Eye (tissue), 1 donor: Measurements from ENCODE around the gene MEGF10.

ENCODE experiments used
- DNase-seq: peaks from one replicate; pipeline ENCODE4 v3.0.0-alpha.2; 2015

Gene MEGF10

DNA sequence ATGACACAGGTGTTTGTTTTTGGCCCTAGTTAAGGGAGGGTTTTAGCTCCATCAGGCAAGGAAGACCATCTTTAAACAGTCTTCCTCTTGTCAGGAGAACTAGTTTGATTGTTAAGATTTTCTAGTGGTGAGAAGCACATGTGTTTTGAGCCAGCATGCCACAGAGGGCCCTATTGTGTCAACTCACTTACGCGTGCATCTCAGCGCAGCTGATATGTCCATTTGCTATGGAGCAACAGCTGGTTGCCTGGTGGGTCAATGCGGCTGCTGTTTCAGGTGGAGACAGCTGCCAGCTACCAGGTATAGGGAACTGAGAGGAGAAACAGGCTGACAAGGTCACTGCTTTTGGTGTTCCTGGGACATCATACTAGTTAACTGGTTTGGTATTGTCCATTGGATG, 126.3 kb downstream of the MEGF10 start:
- DNase-seq = no peak

DNA sequence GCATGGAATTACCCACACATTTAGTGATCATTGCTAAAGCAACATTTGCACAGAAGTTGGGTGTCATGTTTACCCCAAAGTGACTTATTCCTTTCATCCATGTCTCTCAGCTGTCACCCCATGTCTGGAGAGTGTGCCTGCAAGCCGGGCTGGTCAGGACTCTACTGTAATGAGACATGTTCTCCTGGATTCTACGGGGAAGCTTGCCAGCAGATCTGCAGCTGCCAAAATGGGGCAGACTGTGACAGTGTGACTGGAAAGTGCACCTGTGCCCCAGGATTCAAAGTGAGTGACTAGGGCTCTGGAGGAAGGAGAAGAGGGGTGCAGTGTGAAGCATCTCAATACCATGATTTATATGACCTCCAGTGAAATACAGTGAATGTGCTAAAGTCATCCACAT, 126.9 kb downstream of the MEGF10 start:
- DNase-seq = no peak

DNA sequence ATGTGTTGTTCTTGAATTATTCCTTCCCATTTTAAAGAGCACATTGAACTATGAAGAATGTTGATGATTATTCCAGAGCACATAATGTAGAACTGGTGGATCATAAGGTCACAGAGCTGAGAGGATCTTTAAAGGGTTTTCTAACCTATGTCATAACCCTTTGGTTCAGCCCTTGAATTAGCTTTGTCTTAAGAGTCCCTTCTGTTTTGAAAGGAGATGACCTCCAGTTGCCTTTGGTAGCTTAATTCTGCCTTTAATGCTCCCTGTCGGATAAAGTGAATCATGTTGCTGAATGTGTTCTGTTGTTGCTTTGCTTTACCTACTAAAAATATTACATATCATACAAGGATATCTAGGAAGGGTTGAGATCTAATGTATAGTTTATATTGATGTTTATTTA, 127.8 kb downstream of the MEGF10 start:
- DNase-seq = no peak

DNA sequence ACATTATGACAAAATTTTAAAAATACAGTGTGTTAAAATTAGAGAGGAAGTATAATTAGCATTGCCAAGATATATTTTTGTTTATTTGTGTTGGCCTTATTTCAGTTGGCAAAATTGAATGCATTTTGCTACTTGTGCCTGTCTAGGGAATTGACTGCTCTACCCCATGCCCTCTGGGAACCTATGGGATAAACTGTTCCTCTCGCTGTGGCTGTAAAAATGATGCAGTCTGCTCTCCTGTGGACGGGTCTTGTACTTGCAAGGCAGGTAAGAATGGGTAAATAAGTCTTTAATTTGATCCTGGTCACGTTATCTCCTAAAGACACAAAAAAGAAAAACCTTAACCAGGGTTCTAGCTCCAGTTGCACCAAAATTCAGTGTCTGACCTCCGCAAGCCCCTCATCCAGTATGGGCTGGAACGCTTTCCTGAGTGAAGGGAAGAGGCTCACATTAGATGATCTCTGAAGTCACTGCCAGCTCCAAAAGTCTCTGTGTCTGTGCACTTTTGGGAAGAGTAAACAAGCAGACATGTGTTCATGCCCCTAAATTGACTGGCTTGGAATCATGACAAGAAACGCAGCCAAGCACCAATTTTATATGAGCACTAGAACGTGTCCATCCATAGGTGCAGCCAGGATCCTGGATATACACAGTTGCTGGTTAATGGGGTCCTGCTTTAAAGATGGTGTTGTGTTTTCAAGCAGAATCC, 128.5 kb downstream of the MEGF10 start:
- no peak for DNase-seq

DNA sequence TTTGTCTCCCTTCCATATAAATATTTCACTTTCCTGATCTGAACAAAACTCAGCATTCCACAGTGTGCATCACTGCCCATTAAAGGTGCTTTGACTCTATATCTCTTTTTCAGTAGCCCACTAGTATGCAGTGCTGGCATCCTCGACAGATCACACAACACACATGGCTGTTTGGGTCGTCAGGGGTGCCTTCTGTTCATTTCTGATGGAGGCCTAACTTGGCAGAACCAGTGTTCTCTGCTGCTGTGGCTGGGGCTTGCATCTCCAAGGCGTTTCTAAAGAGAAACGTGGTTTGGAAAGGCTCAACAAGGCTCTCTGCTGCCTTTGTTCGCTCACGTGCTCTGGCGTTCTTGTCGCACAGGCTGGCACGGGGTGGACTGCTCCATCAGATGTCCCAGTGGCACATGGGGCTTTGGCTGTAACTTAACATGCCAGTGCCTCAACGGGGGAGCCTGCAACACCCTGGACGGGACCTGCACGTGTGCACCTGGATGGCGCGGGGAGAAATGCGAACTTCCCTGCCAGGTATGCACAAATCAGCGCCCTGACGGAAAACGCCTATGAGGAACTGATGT, 129.2 kb downstream of the MEGF10 start:
- no peak for DNase-seq

DNA sequence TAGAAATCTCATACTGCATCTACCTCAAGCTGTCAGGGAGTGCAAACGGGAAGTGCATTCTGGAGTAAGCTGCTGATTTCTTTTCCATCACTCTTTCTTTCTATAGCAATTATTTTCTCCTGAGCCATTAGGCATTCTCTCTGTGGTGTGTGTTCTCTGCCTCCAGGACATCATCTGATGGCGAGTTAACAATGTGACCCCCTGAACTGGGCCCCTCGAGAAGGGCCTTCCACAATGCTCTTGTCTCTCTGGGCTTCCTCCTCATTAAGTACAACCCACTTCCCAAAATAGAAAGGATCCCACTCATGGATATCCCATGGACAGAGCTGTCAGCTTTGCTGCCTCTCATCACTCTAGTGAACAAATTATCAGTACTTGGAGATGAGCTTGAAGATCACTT, 130.2 kb downstream of the MEGF10 start:
- DNase-seq = peak; percentile 88

DNA sequence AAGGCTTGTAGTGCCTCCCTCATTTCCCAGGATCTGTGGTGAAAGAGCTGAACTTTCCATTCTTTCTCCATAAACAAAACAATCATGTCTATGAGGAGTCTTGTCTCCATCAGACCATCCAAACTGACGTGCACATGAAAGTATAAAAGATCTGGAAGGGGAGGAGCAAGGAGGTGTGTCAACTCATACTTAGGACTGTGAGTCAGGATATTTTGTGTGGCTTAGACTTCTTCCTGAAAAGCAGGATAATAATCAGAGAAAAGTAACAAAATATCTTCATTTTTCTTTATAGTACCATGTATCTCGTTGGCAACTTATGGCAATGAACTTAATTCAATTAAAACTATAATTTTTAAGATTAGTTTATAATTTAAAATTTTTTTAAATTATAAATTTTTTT, 130.9 kb downstream of the MEGF10 start:
- DNase-seq = peak; percentile 41

DNA sequence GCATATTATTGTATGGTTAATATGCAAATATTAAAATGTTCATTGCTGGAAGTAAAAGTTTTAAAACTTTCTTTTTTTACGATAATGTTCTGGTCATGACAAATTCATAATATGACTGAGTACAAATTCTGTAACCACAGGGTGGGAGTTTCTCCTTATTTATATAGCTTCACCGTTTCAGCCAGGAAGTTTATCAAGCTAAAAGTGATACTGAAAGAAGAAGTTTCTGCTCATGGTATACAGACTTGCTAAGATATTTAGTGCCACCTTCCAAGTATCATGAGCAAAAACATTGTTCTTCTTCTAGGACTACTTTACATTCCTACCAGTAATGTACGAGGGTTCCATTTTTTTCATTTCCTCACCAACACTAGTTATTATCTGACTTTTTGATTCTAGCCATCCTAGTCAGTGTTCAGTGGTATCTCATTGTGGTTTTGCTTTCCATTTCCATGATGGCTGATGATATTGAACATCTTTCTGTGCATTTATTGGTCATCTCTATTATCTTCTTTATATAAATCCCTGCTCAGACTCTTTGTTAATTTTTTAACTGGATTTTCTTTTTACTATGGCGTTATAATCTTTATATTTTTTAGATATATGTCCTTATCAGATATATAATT, 132.7 kb downstream of the MEGF10 start:
- DNase-seq = no peak

DNA sequence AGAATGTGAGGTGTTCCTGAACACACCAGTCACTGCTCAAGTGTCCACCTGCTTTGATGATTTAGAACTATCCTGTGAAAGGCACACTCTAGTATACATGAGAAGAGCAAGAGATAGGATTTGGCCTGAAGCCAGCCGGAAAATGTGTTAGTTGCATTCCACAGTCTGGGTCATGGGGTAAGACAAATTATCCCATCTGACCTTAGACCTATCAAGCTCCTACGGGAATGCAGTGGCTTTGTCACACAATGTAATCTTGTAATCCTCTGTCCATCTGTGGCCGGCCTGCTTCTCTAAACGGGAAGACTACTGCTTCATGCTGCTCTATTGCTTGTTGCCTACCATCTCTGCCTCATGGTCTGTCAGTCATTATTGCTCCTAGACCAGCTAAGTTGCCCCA, 134.4 kb downstream of the MEGF10 start:
- peak; percentile 82 for DNase-seq

DNA sequence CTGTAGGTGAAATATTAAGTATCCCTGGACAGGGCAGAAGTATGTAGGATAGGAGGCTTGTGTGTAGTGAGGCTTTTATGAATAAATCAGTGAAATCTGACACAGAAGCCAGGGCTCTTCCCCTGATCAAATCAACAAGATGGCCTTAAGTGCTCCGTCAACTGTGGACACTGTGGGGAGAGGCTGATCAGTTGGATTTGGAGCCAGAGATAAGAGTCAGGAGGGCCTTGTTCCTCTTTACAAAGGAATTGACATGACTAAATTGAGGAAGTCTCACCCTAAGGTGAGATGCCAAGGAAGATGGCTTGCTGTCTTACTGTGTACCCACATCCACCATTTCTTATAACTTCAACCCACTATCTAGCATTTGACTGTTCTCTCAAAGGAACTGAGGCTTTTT, 135.3 kb downstream of the MEGF10 start:
- DNase-seq = no peak

DNA sequence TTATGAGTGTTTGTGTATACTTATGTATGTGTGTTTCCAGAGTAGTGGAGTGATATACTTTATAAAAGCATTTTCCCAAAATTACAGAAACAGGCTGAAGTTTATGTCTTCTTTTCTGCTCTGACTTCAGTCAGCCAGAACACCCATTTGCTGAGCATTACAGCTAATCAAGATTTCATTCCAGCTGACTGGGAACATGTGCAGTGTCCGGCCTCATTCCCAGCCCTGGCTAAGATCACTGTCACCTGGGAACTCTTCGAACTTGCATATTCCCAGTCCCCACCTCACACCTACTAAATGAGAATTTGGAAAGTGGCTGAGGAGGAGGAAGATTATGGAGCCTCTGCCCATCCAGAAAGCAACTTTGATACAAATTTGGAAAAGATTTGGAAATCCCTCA, 136.1 kb downstream of the MEGF10 start:
- peak; percentile 48 for DNase-seq

DNA sequence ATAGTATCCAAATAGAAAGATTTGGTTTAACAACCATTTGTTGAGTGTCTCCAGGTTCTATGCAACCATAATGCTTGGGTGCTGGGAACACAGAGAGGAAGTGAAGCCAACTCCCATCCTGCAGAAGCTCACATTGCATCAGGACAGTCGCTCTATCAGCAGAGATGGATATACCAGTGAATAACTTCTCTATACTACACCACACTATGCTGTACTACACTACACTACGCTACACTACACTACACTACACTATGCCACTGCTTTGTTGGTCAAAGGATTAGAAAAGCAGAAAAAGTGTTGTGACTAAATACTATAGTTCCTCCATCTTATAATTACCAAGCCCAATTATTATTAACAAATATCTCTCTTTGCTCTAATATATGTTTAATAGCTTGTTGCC, 137.7 kb downstream of the MEGF10 start:
- no peak for DNase-seq

DNA sequence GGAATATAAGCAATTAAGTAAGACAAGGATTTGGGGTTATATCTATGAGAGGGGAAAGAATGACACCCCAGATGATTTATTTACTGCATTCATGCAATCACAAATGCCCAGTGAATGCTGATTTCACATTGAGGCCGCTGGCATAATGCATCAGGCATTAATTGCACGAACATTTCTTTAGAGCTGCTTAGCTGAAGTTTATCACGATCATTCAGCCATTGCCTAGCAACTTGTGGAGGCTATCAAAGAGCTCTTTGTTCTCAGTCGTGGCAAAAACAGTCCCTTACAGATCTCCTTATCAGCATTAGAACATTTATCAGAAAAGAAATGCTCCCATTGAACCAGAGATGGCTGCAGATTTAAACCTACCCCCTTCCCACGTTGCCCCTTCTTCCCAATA, 138.2 kb downstream of the MEGF10 start:
- peak; percentile 78 for DNase-seq

DNA sequence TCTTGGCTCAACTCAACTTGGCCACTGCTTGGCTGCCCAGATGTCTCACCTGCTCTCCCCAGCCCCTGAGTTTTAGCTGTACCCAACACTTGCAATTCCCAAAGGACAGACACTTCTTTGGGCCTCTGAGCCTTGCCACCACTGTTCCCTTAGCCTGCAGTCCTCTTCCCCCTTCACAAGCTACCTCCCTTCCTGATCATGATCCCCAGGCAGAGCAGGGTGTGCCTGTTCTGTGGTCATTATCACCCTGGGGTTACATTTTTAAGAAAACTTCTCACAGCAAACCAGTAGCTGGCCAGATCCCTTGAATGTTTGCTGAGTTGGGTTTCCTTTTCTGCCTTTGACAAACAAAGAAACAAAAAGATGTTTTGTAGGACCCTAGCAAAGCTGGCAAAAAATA, 139.3 kb downstream of the MEGF10 start:
- no peak for DNase-seq

DNA sequence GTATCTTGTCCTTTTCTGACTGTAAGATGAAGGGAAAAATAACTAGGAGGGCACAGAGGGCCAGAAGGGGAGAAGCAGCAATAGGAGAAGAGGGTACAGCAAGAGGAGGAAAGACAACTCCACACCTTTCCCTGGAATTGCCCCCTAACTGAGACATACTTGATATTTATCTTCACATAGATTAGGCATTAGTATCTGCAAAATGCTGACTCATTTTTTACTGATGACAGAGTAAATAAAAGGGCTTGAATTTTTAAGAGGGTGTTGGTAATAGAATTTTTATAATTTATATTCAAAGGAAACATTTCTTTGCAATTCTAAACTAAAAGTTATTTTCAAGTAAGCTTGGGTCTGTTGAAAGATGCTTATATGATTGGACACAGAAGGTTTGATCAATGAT, 140.0 kb downstream of the MEGF10 start:
- no peak for DNase-seq

DNA sequence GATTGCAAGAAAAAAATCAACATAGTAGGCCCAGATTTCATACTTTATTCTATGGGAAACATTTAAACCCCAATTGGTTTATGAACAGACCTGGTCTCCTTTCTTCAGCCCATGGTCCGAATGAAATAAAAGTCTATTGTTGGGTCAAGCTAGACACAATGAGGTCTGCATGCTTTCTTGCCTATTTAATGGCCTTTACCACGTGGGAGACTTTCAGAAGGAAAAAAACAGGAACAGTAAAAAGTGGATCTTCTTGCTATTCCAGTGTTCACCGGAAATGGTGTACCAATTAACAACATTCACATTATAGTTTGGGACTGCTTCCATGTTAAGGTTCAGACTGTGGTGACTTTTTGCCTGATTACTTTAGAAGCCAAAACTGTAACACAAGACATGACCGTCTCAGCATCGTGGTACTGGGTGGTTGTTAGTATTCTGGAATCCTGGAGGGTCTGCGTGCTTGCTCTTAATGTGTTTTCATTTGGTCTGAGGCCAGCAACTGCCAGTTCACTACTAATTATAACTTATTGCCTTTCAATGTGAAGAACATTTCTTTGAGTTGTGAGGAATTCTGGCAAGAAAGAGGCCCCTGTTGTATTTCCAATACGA, 141.5 kb downstream of the MEGF10 start:
- no peak for DNase-seq

DNA sequence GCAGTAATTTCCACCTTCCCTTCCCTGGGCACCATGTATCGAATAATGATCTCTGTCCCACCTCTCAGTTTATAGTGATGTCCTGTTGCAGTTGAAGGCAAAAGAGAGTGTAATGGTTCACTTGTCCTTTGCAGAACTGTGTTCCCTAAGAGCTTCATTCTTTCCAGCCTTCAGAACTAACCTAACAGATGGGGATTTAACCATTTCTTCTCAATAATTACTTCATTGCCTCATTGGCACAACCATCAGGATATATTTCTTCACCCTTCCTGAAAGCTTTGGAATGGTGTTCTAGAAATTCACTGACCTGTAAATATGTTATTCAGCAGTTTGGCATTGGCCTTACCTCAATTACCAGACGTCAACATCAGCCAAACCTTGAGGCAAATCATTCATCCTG, 142.9 kb downstream of the MEGF10 start:
- no peak for DNase-seq

DNA sequence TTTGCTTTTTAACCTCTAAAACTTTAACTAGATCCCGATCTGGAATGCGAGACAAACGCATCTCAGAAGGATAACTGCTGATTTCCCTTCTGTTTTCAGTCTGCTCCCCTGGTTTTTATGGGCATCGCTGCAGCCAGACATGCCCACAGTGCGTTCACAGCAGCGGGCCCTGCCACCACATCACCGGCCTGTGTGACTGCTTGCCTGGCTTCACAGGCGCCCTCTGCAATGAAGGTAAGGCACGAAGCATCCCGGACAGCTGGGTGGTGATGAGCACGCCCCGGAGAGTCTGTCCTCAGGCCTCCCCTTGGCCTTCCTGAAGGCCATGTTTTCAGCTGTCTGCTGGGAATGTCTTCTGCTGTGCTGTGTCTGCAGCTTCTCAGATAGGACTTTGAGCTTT, 144.0 kb downstream of the MEGF10 start:
- no peak for DNase-seq

DNA sequence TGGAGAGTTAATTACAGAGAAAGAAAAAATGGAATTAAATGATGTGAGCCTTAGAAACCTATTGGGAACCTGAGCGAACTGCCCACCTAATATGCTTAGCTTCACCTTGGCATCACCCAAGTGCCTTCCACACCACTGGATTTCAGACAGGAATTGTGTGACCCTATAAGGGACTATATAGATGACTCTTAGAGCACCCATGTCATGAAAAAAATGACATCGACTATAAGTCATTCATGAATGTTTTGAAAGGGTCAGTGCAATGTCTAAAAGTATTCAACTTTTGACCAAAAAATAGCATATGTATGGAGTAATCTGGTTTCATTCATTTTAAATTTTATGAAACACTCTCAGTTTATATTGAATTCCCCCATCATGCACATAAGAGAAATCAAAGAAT, 145.2 kb downstream of the MEGF10 start:
- no peak for DNase-seq

DNA sequence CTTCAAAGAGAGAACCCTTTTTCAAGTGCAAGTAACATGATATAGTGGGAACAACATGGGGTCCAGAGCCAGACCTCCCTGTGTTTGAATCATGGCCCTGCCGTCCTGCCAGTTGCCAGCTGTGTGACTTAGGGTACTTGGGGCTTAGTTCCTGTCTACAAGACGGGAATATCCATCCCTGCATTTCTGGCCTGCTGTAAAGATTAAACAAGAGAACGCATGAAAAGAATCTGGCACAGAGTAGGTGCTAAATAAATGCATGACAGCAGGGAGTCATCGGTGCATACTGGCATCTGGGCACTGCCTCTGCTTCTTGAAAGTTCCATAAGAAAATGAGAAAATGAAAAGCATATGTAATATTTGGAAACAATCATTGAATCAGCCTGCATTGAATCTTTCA, 149.0 kb downstream of the MEGF10 start:
- DNase-seq = no peak

DNA sequence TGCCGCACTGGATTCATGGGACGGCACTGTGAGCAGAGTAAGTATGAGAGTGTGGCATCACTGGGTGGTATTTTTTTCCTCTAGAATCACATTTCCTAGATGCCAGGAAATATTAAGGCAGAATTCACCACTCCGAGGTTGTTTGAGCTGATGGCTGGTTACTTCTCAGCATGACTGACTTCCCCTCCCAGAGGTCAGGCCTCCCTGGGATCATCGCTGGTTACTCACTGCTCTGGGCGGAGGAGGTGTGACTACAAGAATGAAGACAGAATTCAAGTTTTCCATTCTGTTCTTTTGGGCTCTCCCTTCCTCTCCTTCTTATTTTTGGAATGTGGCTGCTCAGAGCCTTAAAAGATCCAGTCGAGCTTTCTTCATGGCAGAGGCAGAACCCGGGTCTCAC, 150.2 kb downstream of the MEGF10 start:
- DNase-seq = no peak

DNA sequence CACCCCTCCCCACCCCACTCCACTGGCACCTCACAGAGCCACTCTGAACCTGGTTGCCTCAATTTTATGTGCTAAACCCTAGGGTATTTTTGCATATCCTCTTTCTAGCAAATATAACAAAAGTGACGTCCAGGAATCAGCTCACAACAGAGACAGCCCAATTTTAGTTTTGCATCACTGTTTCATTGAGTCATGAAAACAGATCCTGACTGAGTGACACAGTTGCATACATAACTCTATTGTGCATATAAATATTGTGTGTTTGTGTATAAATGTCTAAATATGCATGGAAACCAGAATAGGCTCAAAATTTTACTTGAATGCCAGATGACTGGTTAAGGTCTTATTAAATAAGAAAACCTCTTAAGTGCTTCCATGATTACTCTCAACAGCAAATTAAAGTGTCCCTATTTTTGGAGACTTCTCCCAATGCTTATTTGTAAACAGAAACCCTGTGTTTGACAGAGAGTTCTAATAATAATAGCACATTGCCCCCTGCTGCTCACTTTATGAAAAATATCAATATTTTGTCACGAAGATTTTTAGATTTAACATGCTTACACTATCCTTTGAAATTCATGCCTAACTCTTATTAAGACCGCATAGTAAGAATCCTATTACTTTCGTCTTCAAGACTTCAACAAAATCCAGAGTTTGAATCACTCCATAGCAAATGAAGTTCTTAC, 151.3 kb downstream of the MEGF10 start:
- peak; percentile 61 for DNase-seq

DNA sequence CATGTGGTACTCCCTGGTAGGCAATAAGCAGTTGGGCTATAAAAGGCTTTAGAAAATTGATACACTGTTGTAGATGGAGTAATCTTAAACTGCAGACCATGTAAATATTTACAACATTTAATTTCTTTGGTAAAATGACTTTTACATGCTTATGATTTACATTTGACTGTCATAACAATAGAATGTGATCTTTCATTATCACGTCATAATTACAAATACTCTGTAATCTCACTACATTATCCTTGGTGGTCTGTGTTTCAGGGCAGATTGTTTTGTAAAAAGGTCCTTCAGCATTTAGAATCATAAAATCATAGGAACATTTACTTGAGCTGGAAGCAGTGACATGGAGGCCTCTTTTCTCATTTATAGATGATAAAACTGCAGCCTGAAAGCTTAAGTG, 153.6 kb downstream of the MEGF10 start:
- no peak for DNase-seq

DNA sequence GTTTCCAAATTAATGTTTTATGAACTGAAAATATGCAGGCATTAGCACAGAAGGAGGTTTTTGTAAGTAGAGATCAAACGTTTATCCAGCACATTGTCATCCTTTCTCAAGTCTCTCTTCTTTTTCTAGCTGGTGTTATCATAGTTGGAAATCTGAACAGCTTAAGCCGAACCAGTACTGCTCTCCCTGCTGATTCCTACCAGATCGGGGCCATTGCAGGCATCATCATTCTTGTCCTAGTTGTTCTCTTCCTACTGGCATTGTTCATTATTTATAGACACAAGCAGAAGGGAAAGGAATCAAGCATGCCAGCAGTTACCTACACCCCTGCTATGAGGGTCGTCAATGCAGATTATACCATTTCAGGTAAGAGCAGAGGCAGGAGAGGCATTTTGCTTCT, 154.7 kb downstream of the MEGF10 start:
- no peak for DNase-seq
